HG03520 (cell line): ENCODE measurements around the gene GRID2.

Source experiments
- ATAC-seq: cut with Tn5 transposase; IDR thresholded peaks from one replicate; pipeline ENCODE4 v1.9.1; 2021; ENCODE audit warnings: mild to moderate bottlenecking, moderate library complexity; ENCODE audit not compliant: unreplicated experiment

GRID2 gene

GRCh38 chr4:93178279-93178678 is 874.5 kb downstream of the GRID2 start:
- ATAC-seq, result no peak

DNA sequence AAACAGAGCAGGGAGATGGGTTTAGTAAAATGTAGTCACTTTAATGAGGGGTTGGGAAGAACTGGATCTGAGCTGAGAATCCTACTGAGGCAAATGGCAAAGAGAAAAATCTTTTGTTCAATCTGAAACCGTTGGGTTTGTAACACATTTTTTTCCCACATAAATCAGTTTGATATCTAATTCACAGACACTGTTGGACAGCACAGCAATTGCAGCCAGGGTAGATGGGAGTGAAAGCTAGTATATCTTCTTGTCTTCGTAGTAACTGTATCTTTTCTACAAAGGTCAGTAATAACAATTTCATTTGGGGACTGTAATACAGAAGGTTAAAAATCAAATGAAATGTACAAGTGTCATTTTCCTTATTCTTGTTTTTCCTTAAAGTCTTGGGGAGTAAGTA is 875.3 kb downstream of the GRID2 start:
- ATAC-seq, result no peak

DNA sequence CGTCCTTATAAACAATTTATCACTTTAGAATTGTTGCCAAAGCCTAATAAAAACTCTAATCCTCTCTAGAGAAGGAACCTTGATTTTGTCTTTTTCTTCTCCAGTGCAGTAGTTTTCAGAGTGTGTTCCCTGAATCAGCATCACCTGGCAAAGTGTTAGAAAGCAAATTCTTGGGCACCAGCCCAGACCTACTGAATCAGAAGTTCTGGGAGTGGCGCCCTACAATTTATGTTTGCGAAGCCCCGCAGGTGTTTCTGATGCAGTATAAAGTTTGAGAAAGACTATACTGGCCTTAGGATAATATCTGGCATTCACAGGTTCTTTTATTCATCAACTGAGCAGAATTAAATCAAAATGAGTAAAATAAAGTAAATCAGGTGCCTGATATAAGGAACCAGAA is 879.0 kb downstream of the GRID2 start:
- ATAC-seq, result no peak

DNA sequence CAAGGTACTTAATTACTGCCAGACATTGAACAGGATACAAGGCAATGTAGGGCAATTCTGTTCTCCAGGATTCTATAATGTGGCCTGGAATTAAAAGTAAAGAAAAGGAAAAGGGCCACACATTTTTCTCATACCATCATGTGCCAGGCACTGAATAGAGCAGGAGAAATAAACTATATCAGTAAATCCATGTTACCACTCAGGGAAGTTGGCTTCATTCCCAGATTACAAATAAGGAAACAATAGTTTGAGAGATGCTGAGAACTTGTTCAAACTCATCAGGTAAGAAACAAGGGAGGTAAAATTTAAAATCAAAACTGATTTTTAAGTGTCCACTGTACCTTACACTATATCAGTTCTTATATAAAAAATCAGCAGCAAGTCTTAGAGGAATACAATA is 879.8 kb downstream of the GRID2 start:
- no peak for ATAC-seq

- ATAC-seq, result no peak
Measured at GRCh38 chr4:93184053-93184452, 880.3 kb downstream of the GRID2 start.

GRCh38 chr4:93186846-93187245 is 883.1 kb downstream of the GRID2 start:
- no peak for ATAC-seq

GRCh38 chr4:93187466-93187865 is 883.7 kb downstream of the GRID2 start:
- ATAC-seq, result no peak

GRCh38 chr4:93187892-93188291 is 884.1 kb downstream of the GRID2 start:
- no peak for ATAC-seq

GRCh38 chr4:93199492-93199891 is 895.7 kb downstream of the GRID2 start:
- ATAC-seq, result peak; percentile 42

GRCh38 chr4:93201471-93202096 is 897.8 kb downstream of the GRID2 start:
- no peak for ATAC-seq

DNA sequence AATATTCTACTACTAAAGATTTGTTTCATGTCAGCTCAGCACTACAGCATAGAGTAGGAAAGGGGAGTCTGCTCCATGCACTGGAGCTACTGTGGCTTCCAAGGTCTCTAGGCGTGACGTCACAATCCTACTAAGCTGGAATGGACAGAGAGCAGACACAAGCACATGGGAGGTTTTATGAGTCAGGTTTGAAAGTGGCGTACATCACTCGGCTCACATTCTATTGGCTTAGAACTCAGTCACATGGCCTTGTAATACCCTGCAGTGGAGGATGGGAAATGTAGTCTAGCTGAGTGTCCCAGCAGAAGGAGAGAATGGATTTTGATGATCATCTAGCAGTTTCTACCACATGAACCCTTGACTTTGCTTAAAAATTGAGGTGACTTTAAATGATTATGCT is 899.9 kb downstream of the GRID2 start:
- ATAC-seq, result no peak

DNA sequence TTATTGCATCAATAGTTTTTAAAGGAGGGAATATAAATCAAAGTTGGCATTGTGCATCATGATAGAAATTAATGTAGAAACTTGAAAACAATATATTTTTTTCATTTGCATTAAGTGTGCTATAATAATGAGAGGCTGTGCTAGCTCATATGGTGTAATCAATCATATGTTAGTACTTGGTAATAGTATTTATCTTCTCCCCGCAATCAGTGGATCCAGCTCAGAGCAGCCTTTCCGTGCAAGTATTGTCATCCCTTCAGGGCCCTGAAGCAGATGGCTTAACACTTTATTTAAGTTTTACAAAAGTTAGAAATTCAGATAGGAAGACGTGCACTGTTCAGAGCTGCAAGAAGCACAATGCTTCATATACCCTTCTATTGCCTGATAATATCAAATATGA is 908.5 kb downstream of the GRID2 start:
- ATAC-seq, result no peak

DNA sequence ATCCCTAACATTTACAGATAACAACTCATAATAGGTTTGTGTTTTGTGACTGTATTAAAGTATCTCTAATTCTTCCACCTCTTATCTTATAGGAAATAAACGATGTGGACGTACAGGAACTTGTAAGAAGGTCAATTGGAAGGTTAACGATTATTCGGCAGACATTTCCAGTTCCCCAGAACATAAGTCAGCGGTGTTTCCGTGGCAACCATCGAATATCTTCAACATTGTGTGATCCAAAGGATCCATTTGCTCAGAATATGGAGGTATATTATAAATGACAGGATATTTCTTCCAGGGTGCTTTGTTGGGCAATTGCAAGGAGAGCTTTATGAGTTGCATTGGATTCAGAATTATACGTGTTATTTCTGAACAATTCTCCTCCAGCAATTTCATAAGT is 912.9 kb downstream of the GRID2 start:
- no peak for ATAC-seq

DNA sequence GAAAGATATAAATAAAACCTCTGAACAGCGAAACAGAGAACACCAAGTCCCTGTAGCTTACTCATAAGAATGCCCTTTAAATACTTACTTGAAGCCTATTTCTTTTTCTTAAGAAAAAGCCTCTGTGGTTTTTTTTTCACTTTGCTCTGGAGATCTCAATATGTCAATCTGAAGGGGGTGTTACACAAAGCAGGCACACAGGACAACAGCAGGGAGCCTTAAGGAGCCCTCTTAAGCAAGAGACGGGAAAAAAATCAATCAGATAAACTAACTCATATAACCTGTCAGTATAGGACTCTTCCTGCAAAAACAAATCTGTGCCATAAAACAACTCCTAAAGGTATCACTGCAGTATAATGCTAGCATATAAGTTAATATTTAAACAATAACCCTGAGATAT is 913.7 kb downstream of the GRID2 start:
- ATAC-seq, result no peak

DNA sequence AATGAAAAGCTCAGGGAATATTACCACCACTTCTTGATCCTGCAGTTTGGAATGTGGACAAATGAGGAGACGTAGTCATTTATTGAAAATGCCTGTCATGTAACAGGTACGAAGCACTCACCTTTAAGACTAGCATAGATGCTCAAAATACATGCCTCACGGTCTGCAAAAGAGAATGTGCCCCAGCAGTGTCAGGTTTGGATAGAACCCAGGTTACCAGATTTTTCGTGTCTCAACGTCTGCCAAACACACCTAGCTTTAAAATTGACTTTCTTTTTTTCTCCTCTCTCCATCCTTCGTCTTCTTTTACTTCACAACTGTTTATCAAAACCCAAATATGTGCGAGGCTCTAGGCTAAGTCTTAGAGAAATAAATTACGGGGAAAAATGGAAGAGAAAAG is 918.0 kb downstream of the GRID2 start:
- no peak for ATAC-seq

- no peak for ATAC-seq
Measured at GRCh38 chr4:93228021-93228420, 924.3 kb downstream of the GRID2 start.

- ATAC-seq, result no peak
Measured at GRCh38 chr4:93232883-93233282, 929.1 kb downstream of the GRID2 start.

DNA sequence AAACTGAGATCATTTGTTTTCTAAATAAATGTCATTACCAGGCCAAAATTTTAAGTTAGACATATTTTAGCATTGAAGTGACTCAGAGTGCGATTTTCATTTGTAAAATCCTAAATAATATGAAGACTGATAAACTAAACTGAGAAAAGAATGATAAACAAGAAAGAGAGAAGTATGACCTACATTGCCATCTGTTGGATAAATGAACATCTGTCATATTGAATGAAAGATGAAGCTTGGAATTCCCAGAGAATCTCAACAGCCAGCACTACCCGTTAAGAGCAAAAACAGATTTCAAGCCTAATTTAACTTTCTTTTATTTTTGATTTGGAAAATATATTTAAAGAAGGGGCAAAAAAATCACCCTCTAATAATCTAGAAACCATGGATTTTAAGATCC is 933.8 kb downstream of the GRID2 start:
- no peak for ATAC-seq

GRCh38 chr4:93243262-93243661 is 939.5 kb downstream of the GRID2 start:
- no peak for ATAC-seq

GRCh38 chr4:93261207-93261606 is 957.4 kb downstream of the GRID2 start:
- ATAC-seq, result no peak

DNA sequence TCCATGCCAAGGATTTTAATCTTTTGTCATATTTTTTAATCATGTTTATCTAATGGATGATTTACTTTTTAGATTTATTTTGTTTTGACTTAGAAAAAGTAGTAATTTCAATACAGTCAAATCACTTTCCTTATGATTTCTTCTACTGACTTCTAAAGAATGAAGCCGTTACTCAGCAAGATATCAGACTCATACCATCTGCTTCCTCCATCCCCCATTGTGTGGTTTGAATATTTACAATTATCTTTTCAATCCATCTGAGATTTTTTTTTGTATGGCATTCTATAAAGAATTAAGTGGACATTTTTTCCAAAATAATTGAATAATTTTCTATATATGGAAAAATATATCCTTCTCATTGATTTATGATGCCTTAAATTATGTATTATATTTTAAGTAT is 959.4 kb downstream of the GRID2 start:
- ATAC-seq, result no peak

GRCh38 chr4:93267747-93268146 is 964.0 kb downstream of the GRID2 start:
- no peak for ATAC-seq

DNA sequence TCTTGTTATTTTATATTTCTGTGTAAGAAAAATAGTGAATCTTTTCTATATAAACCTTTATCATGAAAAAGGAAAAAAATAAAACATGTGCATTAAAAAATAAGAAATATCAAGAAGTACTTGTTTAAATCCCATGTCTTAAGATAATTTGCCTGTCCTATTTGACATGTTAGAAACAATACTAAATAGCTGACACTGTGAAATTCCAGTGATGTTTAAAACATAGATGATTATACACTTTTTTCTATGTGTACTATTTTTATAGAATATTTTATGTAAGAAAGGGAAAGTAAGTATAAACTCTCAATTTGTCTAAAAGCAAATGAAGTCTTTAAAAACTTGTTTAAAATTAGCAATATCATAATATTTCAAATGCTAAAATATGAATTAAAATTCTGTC is 981.6 kb downstream of the GRID2 start:
- ATAC-seq, result no peak

DNA sequence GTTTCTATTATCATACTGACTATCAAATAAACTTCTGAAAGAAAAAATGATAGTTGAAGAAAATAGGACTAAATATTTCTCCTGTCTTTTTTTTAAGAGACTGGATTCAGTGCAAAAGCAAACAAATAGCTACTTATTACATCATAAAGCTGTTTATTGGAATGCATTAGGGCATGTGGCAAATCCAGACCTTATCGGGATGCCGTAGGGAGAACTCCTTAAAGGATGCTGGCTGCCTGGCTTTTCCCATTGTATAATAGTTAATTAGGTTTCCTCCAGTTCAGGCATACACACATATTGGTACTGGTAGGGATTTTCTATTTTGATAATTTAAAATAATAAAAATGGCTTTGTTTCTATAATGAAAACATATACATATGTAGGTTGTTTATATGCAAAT is 985.5 kb downstream of the GRID2 start:
- ATAC-seq, result no peak
